Fibroblast of the aortic adventitia (primary cell): Measurements from ENCODE around the gene TXNDC2. TPM values are rescaled to one million over a fixed set of nuclear protein-coding genes. Genes with fewer than 3 reads are reported as not detected.

ENCODE experiments used
- DNase-seq: peaks from one replicate; pipeline ENCODE4 v3.0.0-alpha.2; 2010; ENCODE audit warnings: low read depth
- H3K4me3 ChIP-seq: 2 replicates; pipeline ENCODE4 v1.5.1; 2011; ENCODE audit warnings: low read depth, mild to moderate bottlenecking, control low read depth, low read length, moderate library complexity
- total RNA-seq: library from RNA; depleted of rRNA; stranded (reverse); fragments of >200 nt; gene quantifications from 2 replicates; pipeline ENCODE4 v1.2.3, GENCODE V29; 2012; ENCODE audit warnings: low replicate concordance
- TF ChIP-seq, protein P1 (sequence below): IDR thresholded peaks from 2 replicates; pipeline ENCODE4 v1.5.1; 2011; ENCODE audit warnings: mild to moderate bottlenecking, low read length, control low read depth, inconsistent platforms; ENCODE audit not compliant: insufficient read depth

TXNDC2 gene
- 0.16 and 0.27 TPM in 2 replicates for total RNA-seq

DNA sequence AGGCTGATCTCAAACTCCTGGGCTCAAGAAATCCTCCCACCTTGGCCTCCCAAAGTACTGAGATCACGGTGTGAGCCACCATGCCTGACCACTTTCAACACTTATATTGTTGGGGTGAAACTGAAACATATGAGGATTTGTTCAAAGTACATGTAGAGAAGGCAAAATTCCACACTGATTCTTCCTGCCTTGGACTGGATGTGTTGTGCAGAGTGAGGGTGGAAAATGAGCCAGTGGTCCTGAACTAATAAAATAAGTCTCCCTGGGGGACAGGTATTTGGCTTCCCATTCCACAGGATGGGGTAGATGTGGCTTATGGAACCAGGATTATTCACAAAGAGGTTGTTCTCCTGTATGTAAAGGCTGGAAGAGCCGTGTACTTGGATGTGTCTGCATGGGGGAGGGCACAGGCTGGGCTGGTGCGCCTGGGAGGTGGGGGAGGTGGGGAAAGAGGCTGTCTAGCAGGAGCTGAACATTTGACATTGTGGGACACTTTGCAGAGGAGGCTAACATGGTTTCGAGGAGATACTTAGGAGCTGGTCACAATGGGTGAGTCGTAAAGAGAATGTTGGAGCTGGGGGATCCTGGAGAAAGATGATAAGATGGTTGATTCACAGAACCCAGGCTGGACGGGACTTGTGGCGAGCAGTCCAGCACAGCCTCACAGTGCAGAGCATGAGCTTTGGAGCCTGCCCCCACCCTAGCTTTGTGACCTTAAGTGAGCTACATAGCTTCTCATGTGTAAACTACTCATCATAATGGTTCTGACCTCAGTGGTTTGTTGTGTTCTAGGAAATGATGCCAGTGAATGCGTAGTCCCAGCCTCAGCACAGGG is at the start of gene TXNDC2:
TXNDC2 (plus strand) TSS at position 804 of the 835 bp plus-strand sequence. CDS start 708 bp downstream, outside the sequence.
- DNase-seq = peak; percentile 41
- no peak within 1 kb of the TSS for H3K4me3 ChIP-seq
- TF ChIP-seq, protein P1, sequence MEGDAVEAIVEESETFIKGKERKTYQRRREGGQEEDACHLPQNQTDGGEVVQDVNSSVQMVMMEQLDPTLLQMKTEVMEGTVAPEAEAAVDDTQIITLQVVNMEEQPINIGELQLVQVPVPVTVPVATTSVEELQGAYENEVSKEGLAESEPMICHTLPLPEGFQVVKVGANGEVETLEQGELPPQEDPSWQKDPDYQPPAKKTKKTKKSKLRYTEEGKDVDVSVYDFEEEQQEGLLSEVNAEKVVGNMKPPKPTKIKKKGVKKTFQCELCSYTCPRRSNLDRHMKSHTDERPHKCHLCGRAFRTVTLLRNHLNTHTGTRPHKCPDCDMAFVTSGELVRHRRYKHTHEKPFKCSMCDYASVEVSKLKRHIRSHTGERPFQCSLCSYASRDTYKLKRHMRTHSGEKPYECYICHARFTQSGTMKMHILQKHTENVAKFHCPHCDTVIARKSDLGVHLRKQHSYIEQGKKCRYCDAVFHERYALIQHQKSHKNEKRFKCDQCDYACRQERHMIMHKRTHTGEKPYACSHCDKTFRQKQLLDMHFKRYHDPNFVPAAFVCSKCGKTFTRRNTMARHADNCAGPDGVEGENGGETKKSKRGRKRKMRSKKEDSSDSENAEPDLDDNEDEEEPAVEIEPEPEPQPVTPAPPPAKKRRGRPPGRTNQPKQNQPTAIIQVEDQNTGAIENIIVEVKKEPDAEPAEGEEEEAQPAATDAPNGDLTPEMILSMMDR = no peak

DNA sequence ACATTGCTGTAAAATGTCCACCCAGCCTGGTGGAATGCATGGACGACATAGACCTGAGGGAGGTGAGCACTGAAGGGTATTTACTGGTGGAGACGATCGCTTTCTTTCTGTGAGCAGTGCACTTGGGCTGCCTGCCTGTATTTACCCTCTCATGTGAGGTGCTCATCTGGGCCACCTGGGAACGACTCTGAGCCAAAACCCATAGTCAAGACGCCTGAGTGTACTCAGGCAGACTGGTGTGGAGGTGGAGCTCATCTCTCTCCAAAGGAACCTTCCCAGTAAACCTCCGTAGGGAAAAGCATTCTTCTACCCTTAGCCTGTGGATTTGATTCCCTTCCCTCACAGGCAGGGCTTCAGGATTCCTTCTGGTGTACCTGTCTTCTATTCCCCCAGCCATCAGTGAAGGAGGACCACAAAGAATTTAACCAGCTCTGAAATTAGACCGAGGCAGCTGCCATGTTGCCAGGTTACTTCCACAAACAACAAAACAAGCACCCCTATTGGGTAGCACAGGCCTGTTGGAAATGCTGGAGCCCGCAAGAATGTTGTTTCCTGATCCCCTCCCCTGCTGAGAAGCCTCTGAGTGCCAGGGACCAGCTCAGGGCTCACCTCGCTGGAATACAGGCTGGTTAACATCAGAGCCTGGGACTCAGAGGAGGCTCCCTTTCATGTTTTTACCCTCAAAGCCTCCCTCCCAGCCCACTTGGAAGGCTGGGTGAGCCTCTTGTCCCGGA is 47.5 kb upstream of the TXNDC2 start:
- TF ChIP-seq, protein P1 = no peak
- no peak overlapping the region for H3K4me3 ChIP-seq
- no peak for DNase-seq

DNA sequence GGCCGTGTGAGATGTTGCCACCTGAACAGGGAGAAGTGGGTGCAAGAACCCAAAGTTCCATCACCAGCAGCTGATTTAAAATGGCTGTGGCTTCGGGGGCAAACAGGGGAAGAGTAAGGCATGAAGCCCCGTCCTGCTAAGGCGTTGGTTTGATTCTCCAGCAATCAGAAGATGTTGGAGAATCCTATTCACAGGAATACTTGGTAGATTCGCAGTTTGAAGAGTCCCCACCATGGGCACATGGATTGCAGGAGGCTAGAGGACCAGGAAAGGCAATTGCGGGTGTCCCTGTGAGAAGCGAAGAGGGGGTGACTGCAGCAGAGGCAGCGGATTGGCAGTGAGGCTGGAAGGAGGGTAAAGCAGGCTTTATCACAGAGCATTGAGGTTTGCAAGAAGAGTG is 46.6 kb upstream of the TXNDC2 start:
- TF ChIP-seq, protein P1 = no peak

DNA sequence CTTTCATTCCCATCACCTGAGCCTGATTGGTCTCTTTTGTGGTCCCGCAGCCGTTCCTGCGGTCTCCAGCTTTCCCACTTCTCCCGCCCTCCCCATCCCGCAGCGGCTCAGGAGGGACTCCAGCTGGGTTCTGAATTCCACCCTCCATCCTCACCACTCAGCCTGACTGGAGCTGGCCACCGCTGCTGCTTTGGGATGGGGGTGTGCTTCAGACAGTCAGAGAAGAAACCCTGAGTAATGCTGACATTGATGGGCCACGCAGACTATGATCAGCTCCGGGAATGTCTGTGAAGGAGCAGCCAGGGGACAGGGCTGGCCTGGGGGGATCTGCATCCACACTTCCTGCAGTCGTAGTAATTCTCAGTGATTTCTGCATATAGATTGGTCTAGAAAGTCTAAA is 45.9 kb upstream of the TXNDC2 start:
- TF ChIP-seq, protein P1 = no peak
- no peak for DNase-seq

More for the DNA sequence above, 46.6 kb upstream of the TXNDC2 start:
- DNase-seq = no peak
- H3K4me3 ChIP-seq = no peak overlapping the region

DNA sequence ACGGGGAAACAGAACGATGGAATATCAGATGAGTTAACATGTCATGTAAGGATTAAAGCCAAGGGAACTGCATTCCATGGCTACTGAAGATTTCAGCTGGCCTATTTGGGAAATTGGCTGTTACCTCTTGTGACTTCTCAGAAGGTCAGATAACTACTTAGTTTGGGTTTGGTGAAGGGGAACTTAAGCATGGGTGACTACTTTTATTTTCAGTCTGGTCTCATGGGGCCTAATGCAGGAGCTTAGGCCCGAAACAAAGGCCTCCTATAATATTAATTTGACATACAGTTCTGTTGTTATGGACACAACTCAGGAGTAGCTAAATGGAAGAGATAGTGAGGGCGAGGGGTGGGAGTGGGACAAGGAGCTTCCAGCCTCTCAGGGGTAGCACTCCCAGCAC is 44.0 kb upstream of the TXNDC2 start:
- TF ChIP-seq, protein P1 = no peak
- DNase-seq = no peak
- H3K4me3 ChIP-seq = no peak overlapping the region

More for the DNA sequence above, 45.9 kb upstream of the TXNDC2 start:
- no peak overlapping the region for H3K4me3 ChIP-seq

DNA sequence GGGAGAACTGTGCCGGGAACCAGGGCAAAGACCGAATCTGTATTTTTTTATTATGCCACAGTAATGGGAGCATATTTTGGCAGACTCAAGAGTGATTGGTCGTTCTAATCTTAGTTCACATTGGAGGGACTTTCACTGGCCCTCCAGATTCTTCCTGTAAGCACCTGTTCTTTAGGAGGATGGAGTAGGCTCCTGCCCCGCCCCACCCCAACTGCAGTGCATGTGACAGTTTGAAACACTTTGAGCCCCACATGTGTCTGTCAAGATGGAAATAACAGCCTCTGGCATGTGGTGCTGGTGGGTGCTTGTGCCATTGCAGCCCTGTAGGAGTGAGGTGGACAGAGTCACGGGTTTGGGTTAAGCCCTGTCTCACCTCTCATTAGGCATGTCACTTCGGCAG is 43.3 kb upstream of the TXNDC2 start:
- TF ChIP-seq, protein P1 = no peak
- H3K4me3 ChIP-seq = no peak overlapping the region
- no peak for DNase-seq
